HepG2 (cell line): ENCODE measurements around the gene S100A10. TPM values are rescaled to one million over a fixed set of nuclear protein-coding genes. Genes with fewer than 3 reads are reported as not detected.

ENCODE experiments used
- ATAC-seq: fragments of 200-7000 bp; cut with Tn5 transposase; 3 replicates; pipeline ENCODE4 v1.9.1; 2020; ENCODE audit warnings: mild to moderate bottlenecking, moderate library complexity
- BruUV-seq: library from RNA; stranded (reverse); fragments of 400-500 nt; replicated peaks from 2 replicates; lab custom pipeline; 2021; lab: Mats Ljungman, UMichigan
- CTCF ChIA-PET: fragments of 300-600 bp; formaldehyde crosslinking; extraction: SDS; loops from one replicate; lab custom pipeline; 2021; ENCODE audit warnings: low total read pairs, inconsistent platforms, low intra/inter-chr PET ratio; lab: Yijun Ruan, JAX
- POLR2A ChIA-PET: fragments of 350-600 bp; sonication (Branson Sonifier 250); formaldehyde crosslinking; loops from one replicate; lab custom pipeline; 2020; ENCODE audit warnings: antibody characterized with exemption, inconsistent platforms; lab: Yijun Ruan, JAX
- DNase-seq: peaks from one replicate; pipeline ENCODE4 v3.0.0-alpha.2; 2015; ENCODE audit warnings: low spot score
- FAIRE-seq: peaks from 3 replicates; lab custom pipeline; 2011; peaks lifted over from hg19 to GRCh38; lab: Jason Lieb, UNC
- H2AFZ ChIP-seq: one replicate; pipeline ENCODE4 v1.6.1; 2011; ENCODE audit warnings: low read length, inconsistent platforms
- H3K27ac ChIP-seq: fragments of 300-600 bp; 3 replicates; pipeline ENCODE4 v1.8.0; 2011; ENCODE audit warnings: mixed run types, mild to moderate bottlenecking, mixed read lengths, low read length, inconsistent platforms; ENCODE audit not compliant: insufficient read depth; ENCODE audit errors: extremely low read length
- H3K27me3 ChIP-seq, 2 experiments: fragments of 200-600 bp in 1 of 2; 2 replicates in 1 of 2; 3 replicates in 1 of 2; pipeline versions ENCODE4 v1.6.0 to v1.8.0; 2011; ENCODE audit warnings: low read length in 2 of 2, mild to moderate bottlenecking in 2 of 2, moderate library complexity in 2 of 2, inconsistent platforms in 1 of 2; ENCODE audit not compliant: insufficient read depth in 2 of 2, control insufficient read depth in 1 of 2
- H3K36me3 ChIP-seq, 2 experiments: fragments of 200-600 bp in 1 of 2; replicated peaks in 1 of 2; 2 replicates in 1 of 2; 3 replicates in 1 of 2; pipeline versions ENCODE4 v1.5.1 to v1.8.0; 2011; ENCODE audit warnings: low read length in 2 of 2, inconsistent platforms in 1 of 2; ENCODE audit not compliant: insufficient read depth in 2 of 2, control insufficient read depth in 1 of 2
- H3K4me1 ChIP-seq: 2 replicates; pipeline ENCODE4 v1.5.1; 2012; ENCODE audit warnings: low read length, inconsistent platforms; ENCODE audit not compliant: insufficient read depth
- H3K4me2 ChIP-seq: 2 replicates; pipeline ENCODE4 v1.6.0; 2011; ENCODE audit warnings: low read depth, low read length, inconsistent platforms
- H3K4me3 ChIP-seq, 3 experiments: fragments of 200-600 bp in 1 of 3; sonication (generic), shearing (Covaris generic) in 1 of 3; replicated peaks in 1 of 3; 2 replicates each; pipeline ENCODE4 v1.5.1; 2011 to 2016; ENCODE audit warnings: low read length in 3 of 3, inconsistent platforms in 2 of 3, low read depth in 2 of 3, mild to moderate bottlenecking in 2 of 3, control low read depth in 1 of 3, mixed read lengths in 1 of 3; ENCODE audit not compliant: insufficient read depth in 1 of 3
- H3K79me2 ChIP-seq: one replicate; pipeline ENCODE4 v1.6.1; 2011; ENCODE audit warnings: low read length, inconsistent platforms; ENCODE audit not compliant: insufficient read depth
- H3K9ac ChIP-seq: 2 replicates; pipeline ENCODE4 v1.6.0; 2011; ENCODE audit warnings: mild to moderate bottlenecking, low read depth, low read length, inconsistent platforms; ENCODE audit not compliant: insufficient read depth
- H3K9me3 ChIP-seq: 2 replicates; pipeline ENCODE4 v1.5.1; 2012; ENCODE audit warnings: mild to moderate bottlenecking, low read length
- H4K20me1 ChIP-seq: 2 replicates; pipeline ENCODE4 v1.6.0; 2011; ENCODE audit warnings: inconsistent platforms, mild to moderate bottlenecking, low read length, moderate library complexity; ENCODE audit not compliant: insufficient read depth
- AGO2 ChIP-seq: fragments of 200-400 bp; formaldehyde crosslinking; optimal IDR thresholded peaks from 2 replicates; pipeline ENCODE3; 2017; ENCODE audit warnings: mild to moderate bottlenecking, low read depth, low read length, moderate library complexity
- BORCS8-MEF2B ChIP-seq: sonication (generic); formaldehyde crosslinking; IDR thresholded peaks from 2 replicates; pipeline ENCODE4 v1.8.0; 2022; ENCODE audit warnings: mild to moderate bottlenecking, missing genetic modification reagents
- FOXK1 ChIP-seq: sonication (generic); formaldehyde crosslinking; IDR thresholded peaks from 2 replicates; pipeline ENCODE4 v1.4.0; 2020; ENCODE audit warnings: low read depth, missing genetic modification reagents, borderline replicate concordance
- NAIF1 ChIP-seq: sonication (generic); formaldehyde crosslinking; IDR thresholded peaks from 2 replicates; pipeline ENCODE4 v1.5.0; 2020; ENCODE audit warnings: mild to moderate bottlenecking, missing genetic modification reagents, borderline replicate concordance
- NFATC3 ChIP-seq: sonication (generic); formaldehyde crosslinking; IDR thresholded peaks from 2 replicates; pipeline ENCODE4 v1.5.1; 2020; ENCODE audit warnings: mild to moderate bottlenecking, missing genetic modification reagents
- RBFOX2 ChIP-seq: fragments of 200-400 bp; formaldehyde crosslinking; IDR thresholded peaks from 2 replicates; pipeline ENCODE4 v1.6.1; 2017; ENCODE audit warnings: low read depth, mild to moderate bottlenecking, low read length
- TP53 ChIP-seq: sonication (generic); formaldehyde crosslinking; conservative IDR thresholded peaks from 2 replicates; pipeline ENCODE4 v1.4.0; 2020; ENCODE audit warnings: missing genetic modification reagents
- ZNF12 ChIP-seq: sonication (generic); formaldehyde crosslinking; IDR thresholded peaks from 2 replicates; pipeline ENCODE4 v1.5.0; 2020; ENCODE audit warnings: missing genetic modification reagents
- ZNF17 ChIP-seq: sonication (generic); formaldehyde crosslinking; IDR thresholded peaks from 2 replicates; pipeline ENCODE4 v1.5.0; 2020; ENCODE audit warnings: mild to moderate bottlenecking, missing genetic modification reagents
- ZNF230 ChIP-seq: sonication (generic); formaldehyde crosslinking; IDR thresholded peaks from 2 replicates; pipeline ENCODE4 v1.4.0; 2020; ENCODE audit warnings: mild to moderate bottlenecking, missing genetic modification reagents
- ZNF33B ChIP-seq: sonication (generic); formaldehyde crosslinking; IDR thresholded peaks from 2 replicates; pipeline ENCODE4 v1.5.1; 2020; ENCODE audit warnings: mild to moderate bottlenecking, missing genetic modification reagents
- ZNF530 ChIP-seq: sonication (generic); formaldehyde crosslinking; IDR thresholded peaks from 2 replicates; pipeline ENCODE4 v1.5.0; 2020; ENCODE audit warnings: low read depth, mild to moderate bottlenecking, missing genetic modification reagents
- ZNF644 ChIP-seq: IDR thresholded peaks from 2 replicates; pipeline ENCODE4 v1.6.1; 2016; ENCODE audit warnings: low read depth
- ZNF780A ChIP-seq: sonication (generic); formaldehyde crosslinking; IDR thresholded peaks from 2 replicates; pipeline ENCODE4 v1.8.0; 2022; ENCODE audit warnings: mild to moderate bottlenecking, missing genetic modification reagents, moderate library complexity
- ZNF816 ChIP-seq: sonication (generic); formaldehyde crosslinking; IDR thresholded peaks from 2 replicates; pipeline ENCODE4 v1.8.0; 2022; ENCODE audit warnings: missing genetic modification reagents, mild to moderate bottlenecking, borderline replicate concordance
- ZNF891 ChIP-seq: sonication (generic); formaldehyde crosslinking; IDR thresholded peaks from 2 replicates; pipeline ENCODE4 v1.5.0; 2020; ENCODE audit warnings: mild to moderate bottlenecking, missing genetic modification reagents
- ZSCAN9 ChIP-seq: IDR thresholded peaks from 2 replicates; pipeline ENCODE4 v1.6.1; 2016; ENCODE audit warnings: borderline replicate concordance
- WGBS: methylation state at CpG from one replicate; pipeline ENCODE4 v1.1.6; 2017; ENCODE audit warnings: low lambda C conversion rate; 5-methylcytosine and 5-hydroxymethylcytosine counted together
- in situ Hi-C: cut with HindIII; loops from 2 replicates; pipeline ENCODE4 v1.10.0; 2017; ENCODE audit warnings: low pct_unique_long_range_greater_than_20kb; ENCODE audit not compliant: extremely low pct_ligation_motif_present
- intact Hi-C: fragments of 100-400 bp; cut with micrococcal nuclease; formaldehyde crosslinking; loops from one replicate; pipeline ENCODE4 v1.10.0; 2022; ENCODE audit not compliant: unreplicated experiment
- polyA plus RNA-seq, 8 experiments: library from polyadenylated mRNA; depleted of rRNA in 3 of 8; stranded (reverse) in 7 of 8; unstranded in 1 of 8; fragments of >200 nt; fragmentation: Illumina TruSeq in 4 of 8; extraction: Trizol in 4 of 8; gene quantifications; 2 replicates each; pipeline versions ENCODE4 v1.2.1 to v1.2.3, GENCODE V29; 2011 to 2016; ENCODE audit warnings: low read depth in 4 of 8, missing spikeins in 1 of 8, mixed read lengths in 1 of 8; ENCODE audit not compliant: insufficient read depth in 1 of 8
- total RNA-seq, 5 experiments: library from RNA; depleted of rRNA; stranded (reverse); fragments of >200 nt; fragmentation: Illumina TruSeq; extraction: Trizol; gene quantifications; 2 replicates each; pipeline ENCODE4 v1.2.3, GENCODE V29; 2016; ENCODE audit warnings: low read depth in 1 of 5
- TF ChIP-seq, protein P1 (sequence below): sonication (generic); formaldehyde crosslinking; IDR thresholded peaks from 2 replicates; pipeline ENCODE4 v1.9.0; 2021; ENCODE audit warnings: missing genetic modification reagents, borderline replicate concordance

The S100A10 gene
- total and polyA plus RNA-seq, 2 of the 13 experiments (the other 11 are each of a cell fraction or from before 2014, with no cell fraction given), result 16.8 to 28.7 TPM

DNA sequence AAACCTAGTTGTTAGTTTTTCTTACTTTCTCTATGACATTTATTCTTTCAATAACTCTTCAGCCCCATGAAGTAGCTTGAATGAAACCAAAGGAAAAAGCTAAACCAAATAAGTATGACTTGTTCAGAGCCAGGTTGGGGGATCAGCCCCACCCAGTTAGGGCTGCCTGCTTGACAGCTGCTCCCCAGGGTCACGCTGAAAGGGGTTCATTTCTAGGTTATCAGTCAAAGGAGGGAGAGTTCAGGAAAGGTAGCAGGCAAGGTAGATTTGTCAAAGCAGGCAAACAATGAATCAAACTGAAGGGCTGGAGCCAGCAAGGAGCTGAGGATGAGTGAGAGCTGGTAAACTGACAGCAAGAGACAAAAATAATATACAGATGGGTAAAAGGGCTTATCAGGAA is 46.2 kb upstream of the S100A10 start:
- no peaks in the 10 kb centered on the region for H3K36me3 ChIP-seq
- WGBS, result 0% methylated on average over 1 of the region's 1 CpG
- DNase-seq (no peak), ATAC-seq (no peak), FAIRE-seq (no peak)
- H3K4me3 ChIP-seq, result no peak overlapping the region
- POLR2A ChIA-PET, result no interaction called here
- H3K9ac ChIP-seq, result no peak overlapping the region
- no peaks in the 10 kb centered on the region for H3K79me2 ChIP-seq
- in situ Hi-C loops (no loop called here), intact Hi-C loops (no loop called here)
- CTCF ChIA-PET, result no interaction called here
- TF ChIP-seq ZSCAN9 (CRISPR knock-in tag), result no peak
- TF ChIP-seq FOXK1, result no peak
- TF ChIP-seq ZNF230 (CRISPR knock-in tag), result no peak
- TF ChIP-seq ZNF780A (CRISPR knock-in tag), result no peak
- TF ChIP-seq, protein P1, sequence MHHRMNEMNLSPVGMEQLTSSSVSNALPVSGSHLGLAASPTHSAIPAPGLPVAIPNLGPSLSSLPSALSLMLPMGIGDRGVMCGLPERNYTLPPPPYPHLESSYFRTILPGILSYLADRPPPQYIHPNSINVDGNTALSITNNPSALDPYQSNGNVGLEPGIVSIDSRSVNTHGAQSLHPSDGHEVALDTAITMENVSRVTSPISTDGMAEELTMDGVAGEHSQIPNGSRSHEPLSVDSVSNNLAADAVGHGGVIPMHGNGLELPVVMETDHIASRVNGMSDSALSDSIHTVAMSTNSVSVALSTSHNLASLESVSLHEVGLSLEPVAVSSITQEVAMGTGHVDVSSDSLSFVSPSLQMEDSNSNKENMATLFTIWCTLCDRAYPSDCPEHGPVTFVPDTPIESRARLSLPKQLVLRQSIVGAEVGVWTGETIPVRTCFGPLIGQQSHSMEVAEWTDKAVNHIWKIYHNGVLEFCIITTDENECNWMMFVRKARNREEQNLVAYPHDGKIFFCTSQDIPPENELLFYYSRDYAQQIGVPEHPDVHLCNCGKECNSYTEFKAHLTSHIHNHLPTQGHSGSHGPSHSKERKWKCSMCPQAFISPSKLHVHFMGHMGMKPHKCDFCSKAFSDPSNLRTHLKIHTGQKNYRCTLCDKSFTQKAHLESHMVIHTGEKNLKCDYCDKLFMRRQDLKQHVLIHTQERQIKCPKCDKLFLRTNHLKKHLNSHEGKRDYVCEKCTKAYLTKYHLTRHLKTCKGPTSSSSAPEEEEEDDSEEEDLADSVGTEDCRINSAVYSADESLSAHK (CRISPR knock-in tag), result no peak
- TF ChIP-seq ZNF530, result no peak
- TF ChIP-seq ZNF891 (CRISPR knock-in tag), result no peak
- no peak for TF ChIP-seq ZNF816 (CRISPR knock-in tag)
- TF ChIP-seq ZNF17 (CRISPR knock-in tag), result no peak
- TF ChIP-seq TP53, result no peak
- TF ChIP-seq RBFOX2, result no peak
- no peak for TF ChIP-seq AGO2
- no peak for TF ChIP-seq NFATC3 (CRISPR knock-in tag)
- no peak for TF ChIP-seq BORCS8-MEF2B (CRISPR knock-in tag)
- TF ChIP-seq NAIF1 (CRISPR knock-in tag), result no peak
- TF ChIP-seq ZNF33B (CRISPR knock-in tag), result no peak
- TF ChIP-seq ZNF644 (CRISPR knock-in tag), result no peak
- no peak for TF ChIP-seq ZNF12 (CRISPR knock-in tag)
- H2AFZ ChIP-seq, result no peak overlapping the region
- no TSS peak for BruUV-seq
- no peaks in the 10 kb centered on the region for H3K9me3 ChIP-seq
- H3K4me1 ChIP-seq, result peaks cover 25% of the 10 kb centered on the region
- H3K4me2 ChIP-seq, result no peak overlapping the region
- no peaks in the 10 kb centered on the region for H4K20me1 ChIP-seq
- H3K27ac ChIP-seq, result no peak overlapping the region
- H3K27me3 ChIP-seq, result peaks cover 0 to 48% of the 10 kb centered on the region in 2 experiments; a peak in 1 of 5 replicates
